ENCODE results near the gene TSHZ2.

TSHZ2 gene

GRCh38 chr20:53013183-53013582 lies 41.0 kb downstream of the TSHZ2 start:
- Mint-ChIP-seq H3K36me3 (ENCODE audit: low read depth) (peaks cover 67% of the 10 kb centered on the region), H3K9me3 (peaks cover 10% of the 10 kb centered on the region), H3K4me1 (peaks cover 6% of the 10 kb centered on the region), H3K27ac (no peak overlapping the region), H3K4me3 (no peak overlapping the region), H3K27me3 (ENCODE audit: low read depth) (peaks cover 4% of the 10 kb centered on the region)
- no peak for TF ChIP-seq CTCF (IDR thresholded peaks at IDR 0.05; ENCODE audit: unreplicated experiment in 3 of 3)

- peaks cover 67% of the 10 kb centered on the region for H3K36me3 Mint-ChIP-seq (ENCODE audit: low read depth)
- no peak overlapping the region for H3K27ac Mint-ChIP-seq
- TF ChIP-seq CTCF (IDR thresholded peaks at IDR 0.05; ENCODE audit: unreplicated experiment in 3 of 3): no peak
- H3K9me3 Mint-ChIP-seq: peaks cover 10% of the 10 kb centered on the region
- no peak overlapping the region for H3K4me3 Mint-ChIP-seq
- H3K27me3 Mint-ChIP-seq (ENCODE audit: low read depth): peaks cover 4% of the 10 kb centered on the region
- H3K4me1 Mint-ChIP-seq: peaks cover 13% of the 10 kb centered on the region
Observed at GRCh38 chr20:53013847-53014246, 41.7 kb downstream of the TSHZ2 start.

GRCh38 chr20:53016071-53016470 lies 43.9 kb downstream of the TSHZ2 start:
- Mint-ChIP-seq H3K4me3 (no peak overlapping the region), H3K9me3 (peaks cover 10% of the 10 kb centered on the region), H3K36me3 (ENCODE audit: low read depth) (peaks cover 71% of the 10 kb centered on the region), H3K27me3 (ENCODE audit: low read depth) (peaks cover 4% of the 10 kb centered on the region), H3K4me1 (peaks cover 14% of the 10 kb centered on the region), H3K27ac (no peak overlapping the region)
- no peak for TF ChIP-seq CTCF (IDR thresholded peaks at IDR 0.05; ENCODE audit: unreplicated experiment in 3 of 3)

- H3K4me3 Mint-ChIP-seq: no peak overlapping the region
- TF ChIP-seq CTCF (IDR thresholded peaks at IDR 0.05; ENCODE audit: unreplicated experiment in 3 of 3): no peak
- peaks cover 10% of the 10 kb centered on the region for H3K9me3 Mint-ChIP-seq
- H3K36me3 Mint-ChIP-seq (ENCODE audit: low read depth): peaks cover 73% of the 10 kb centered on the region
- peaks cover 14% of the 10 kb centered on the region for H3K4me1 Mint-ChIP-seq
- H3K27me3 Mint-ChIP-seq (ENCODE audit: low read depth): peaks cover 4% of the 10 kb centered on the region
- no peak overlapping the region for H3K27ac Mint-ChIP-seq
Observed at GRCh38 chr20:53016534-53017042, 44.4 kb downstream of the TSHZ2 start.

- H3K27ac Mint-ChIP-seq: no peak overlapping the region
- peaks cover 4% of the 10 kb centered on the region for H3K27me3 Mint-ChIP-seq (ENCODE audit: low read depth)
- H3K9me3 Mint-ChIP-seq: peaks cover 10% of the 10 kb centered on the region
- peaks cover 72% of the 10 kb centered on the region for H3K36me3 Mint-ChIP-seq (ENCODE audit: low read depth)
- no peak overlapping the region for H3K4me3 Mint-ChIP-seq
- TF ChIP-seq CTCF (IDR thresholded peaks at IDR 0.05; ENCODE audit: unreplicated experiment in 3 of 3): no peak
- peaks cover 14% of the 10 kb centered on the region for H3K4me1 Mint-ChIP-seq
Observed at GRCh38 chr20:53017206-53017605, 45.0 kb downstream of the TSHZ2 start.

GRCh38 chr20:53019464-53019863 lies 47.3 kb downstream of the TSHZ2 start:
- Mint-ChIP-seq H3K9me3 (peaks cover 5% of the 10 kb centered on the region), H3K4me3 (no peak overlapping the region), H3K4me1 (peaks cover 31% of the 10 kb centered on the region), H3K36me3 (ENCODE audit: low read depth) (peaks cover 51% of the 10 kb centered on the region), H3K27me3 (ENCODE audit: low read depth) (peaks cover 3% of the 10 kb centered on the region), H3K27ac (peak overlapping the region in 1 of 3 experiments; percentile 5)
- TF ChIP-seq CTCF (IDR thresholded peaks at IDR 0.05; ENCODE audit: unreplicated experiment in 3 of 3): no peak
